ENCODE data around the gene DSCAML1.

DNA sequence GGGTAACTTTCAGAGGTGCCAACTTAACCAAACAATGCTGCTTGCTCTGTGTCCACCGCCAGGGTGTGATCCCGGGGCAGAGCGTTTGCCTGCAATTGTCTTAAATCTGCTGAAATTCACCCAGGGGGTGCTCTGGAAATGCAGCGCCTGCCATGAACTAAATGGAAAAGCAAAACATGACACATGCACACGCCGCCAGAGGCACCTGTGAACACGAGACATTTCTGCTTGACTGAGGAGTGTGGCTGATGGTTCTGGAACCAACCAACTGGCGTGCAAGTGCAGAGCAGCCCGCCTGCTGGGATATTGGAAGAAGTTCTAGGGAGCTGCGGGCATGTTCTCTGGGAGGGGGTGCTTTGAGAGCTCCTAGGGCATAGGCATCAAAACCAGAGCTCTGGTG, 30.4 kb downstream of the DSCAML1 start:
- TF ChIP-seq, protein P1, sequence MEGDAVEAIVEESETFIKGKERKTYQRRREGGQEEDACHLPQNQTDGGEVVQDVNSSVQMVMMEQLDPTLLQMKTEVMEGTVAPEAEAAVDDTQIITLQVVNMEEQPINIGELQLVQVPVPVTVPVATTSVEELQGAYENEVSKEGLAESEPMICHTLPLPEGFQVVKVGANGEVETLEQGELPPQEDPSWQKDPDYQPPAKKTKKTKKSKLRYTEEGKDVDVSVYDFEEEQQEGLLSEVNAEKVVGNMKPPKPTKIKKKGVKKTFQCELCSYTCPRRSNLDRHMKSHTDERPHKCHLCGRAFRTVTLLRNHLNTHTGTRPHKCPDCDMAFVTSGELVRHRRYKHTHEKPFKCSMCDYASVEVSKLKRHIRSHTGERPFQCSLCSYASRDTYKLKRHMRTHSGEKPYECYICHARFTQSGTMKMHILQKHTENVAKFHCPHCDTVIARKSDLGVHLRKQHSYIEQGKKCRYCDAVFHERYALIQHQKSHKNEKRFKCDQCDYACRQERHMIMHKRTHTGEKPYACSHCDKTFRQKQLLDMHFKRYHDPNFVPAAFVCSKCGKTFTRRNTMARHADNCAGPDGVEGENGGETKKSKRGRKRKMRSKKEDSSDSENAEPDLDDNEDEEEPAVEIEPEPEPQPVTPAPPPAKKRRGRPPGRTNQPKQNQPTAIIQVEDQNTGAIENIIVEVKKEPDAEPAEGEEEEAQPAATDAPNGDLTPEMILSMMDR (IDR thresholded peaks at IDR 0.05; ENCODE audit: low read length): no peak
- no peak for TF ChIP-seq EZH2 (IDR thresholded peaks at IDR 0.05; ENCODE audit: borderline replicate concordance, low read length)

All from OCI-LY1 (cell line).